ENCODE results near the gene GMPPA.

GMPPA gene

GRCh38 chr2:219540784-219541504 lies 42.3 kb downstream of the GMPPA start:
- Mint-ChIP-seq H3K27me3 (no peaks in the 10 kb centered on the region), H3K4me3 (peak overlapping the region; percentile 93), H3K27ac (no peak overlapping the region), H3K36me3 (peaks cover 2% of the 10 kb centered on the region), H3K9me3 (ENCODE audit: low read depth) (no peaks in the 10 kb centered on the region), H3K4me1 (ENCODE audit: low read depth) (peaks cover 18% of the 10 kb centered on the region)

GRCh38 chr2:219541611-219542180 lies 43.0 kb downstream of the GMPPA start:
- Mint-ChIP-seq H3K36me3 (peaks cover 2% of the 10 kb centered on the region), H3K27ac (no peak overlapping the region), H3K4me3 (peak overlapping the region; percentile 93), H3K4me1 (ENCODE audit: low read depth) (peaks cover 18% of the 10 kb centered on the region), H3K27me3 (peaks cover 3% of the 10 kb centered on the region), H3K9me3 (ENCODE audit: low read depth) (no peaks in the 10 kb centered on the region)

- Mint-ChIP-seq H3K36me3 (peaks cover 2% of the 10 kb centered on the region), H3K27ac (peak overlapping the region; percentile 50), H3K9me3 (ENCODE audit: low read depth) (no peaks in the 10 kb centered on the region), H3K4me1 (ENCODE audit: low read depth) (peaks cover 18% of the 10 kb centered on the region), H3K4me3 (peak overlapping the region; percentile 93), H3K27me3 (peaks cover 7% of the 10 kb centered on the region)
Measured at GRCh38 chr2:219542931-219543595, 44.4 kb downstream of the GMPPA start.

- H3K4me1 Mint-ChIP-seq (ENCODE audit: low read depth) = peaks cover 18% of the 10 kb centered on the region
- peaks cover 2% of the 10 kb centered on the region for H3K36me3 Mint-ChIP-seq
- H3K4me3 Mint-ChIP-seq = peak within 1 kb of the TSS; percentile 93
- H3K9me3 Mint-ChIP-seq (ENCODE audit: low read depth) = no peaks in the 10 kb centered on the region
- H3K27me3 Mint-ChIP-seq = peaks cover 11% of the 10 kb centered on the region
- H3K27ac Mint-ChIP-seq = peak within 1 kb of the TSS; percentile 79
Measured at GRCh38 chr2:219543596-219544358, 45.1 kb downstream of the GMPPA start, which contains the start of the genes CHPF and TMEM198. Gene CHPF, minus strand, starts transcription at chr2:219543809. Its CDS starts 271 bp downstream, at chr2:219543538. Gene TMEM198, plus strand, starts transcription at chr2:219544028. Its CDS starts 700 bp downstream, at chr2:219544728.

- peaks cover 18% of the 10 kb centered on the region for H3K4me1 Mint-ChIP-seq (ENCODE audit: low read depth)
- peak overlapping the region; percentile 79 for H3K27ac Mint-ChIP-seq
- H3K36me3 Mint-ChIP-seq = peaks cover 2% of the 10 kb centered on the region
- H3K4me3 Mint-ChIP-seq = peak overlapping the region; percentile 89
- H3K27me3 Mint-ChIP-seq = peaks cover 13% of the 10 kb centered on the region
- H3K9me3 Mint-ChIP-seq (ENCODE audit: low read depth) = no peaks in the 10 kb centered on the region
Measured at GRCh38 chr2:219544567-219544966, 45.9 kb downstream of the GMPPA start.

GRCh38 chr2:219545295-219545942 lies 46.7 kb downstream of the GMPPA start:
- peaks cover 2% of the 10 kb centered on the region for H3K36me3 Mint-ChIP-seq
- H3K4me3 Mint-ChIP-seq = peak overlapping the region; percentile 89
- peaks cover 18% of the 10 kb centered on the region for H3K4me1 Mint-ChIP-seq (ENCODE audit: low read depth)
- H3K27ac Mint-ChIP-seq = no peak overlapping the region
- peaks cover 13% of the 10 kb centered on the region for H3K27me3 Mint-ChIP-seq
- H3K9me3 Mint-ChIP-seq (ENCODE audit: low read depth) = no peaks in the 10 kb centered on the region

GRCh38 chr2:219545943-219546352 lies 47.3 kb downstream of the GMPPA start:
- H3K27ac Mint-ChIP-seq = no peak overlapping the region
- no peaks in the 10 kb centered on the region for H3K9me3 Mint-ChIP-seq (ENCODE audit: low read depth)
- H3K27me3 Mint-ChIP-seq = peaks cover 14% of the 10 kb centered on the region
- peak overlapping the region; percentile 46 for H3K4me3 Mint-ChIP-seq
- H3K36me3 Mint-ChIP-seq = peaks cover 2% of the 10 kb centered on the region
- peaks cover 19% of the 10 kb centered on the region for H3K4me1 Mint-ChIP-seq (ENCODE audit: low read depth)

- no peak overlapping the region for H3K27ac Mint-ChIP-seq
- H3K27me3 Mint-ChIP-seq = peaks cover 18% of the 10 kb centered on the region
- H3K4me3 Mint-ChIP-seq = no peak overlapping the region
- H3K4me1 Mint-ChIP-seq (ENCODE audit: low read depth) = peaks cover 13% of the 10 kb centered on the region
- H3K9me3 Mint-ChIP-seq (ENCODE audit: low read depth) = no peaks in the 10 kb centered on the region
- H3K36me3 Mint-ChIP-seq = no peaks in the 10 kb centered on the region
Measured at GRCh38 chr2:219547621-219548020, 48.9 kb downstream of the GMPPA start.

- no peak overlapping the region for H3K4me3 Mint-ChIP-seq
- no peaks in the 10 kb centered on the region for H3K36me3 Mint-ChIP-seq
- no peaks in the 10 kb centered on the region for H3K9me3 Mint-ChIP-seq (ENCODE audit: low read depth)
- peaks cover 23% of the 10 kb centered on the region for H3K27me3 Mint-ChIP-seq
- no peak overlapping the region for H3K27ac Mint-ChIP-seq
- H3K4me1 Mint-ChIP-seq (ENCODE audit: low read depth) = peaks cover 14% of the 10 kb centered on the region
Measured at GRCh38 chr2:219548990-219549389, 50.3 kb downstream of the GMPPA start.

GRCh38 chr2:219549619-219550018 lies 50.9 kb downstream of the GMPPA start:
- peaks cover 9% of the 10 kb centered on the region for H3K4me1 Mint-ChIP-seq (ENCODE audit: low read depth)
- no peaks in the 10 kb centered on the region for H3K9me3 Mint-ChIP-seq (ENCODE audit: low read depth)
- no peak overlapping the region for H3K4me3 Mint-ChIP-seq
- peaks cover 27% of the 10 kb centered on the region for H3K27me3 Mint-ChIP-seq
- H3K36me3 Mint-ChIP-seq = no peaks in the 10 kb centered on the region
- H3K27ac Mint-ChIP-seq = no peak overlapping the region

GRCh38 chr2:219551441-219552381 lies 53.0 kb downstream of the GMPPA start:
- Mint-ChIP-seq H3K9me3 (ENCODE audit: low read depth) (no peaks in the 10 kb centered on the region), H3K4me3 (peak overlapping the region; percentile 73), H3K4me1 (ENCODE audit: low read depth) (peaks cover 6% of the 10 kb centered on the region), H3K36me3 (no peaks in the 10 kb centered on the region), H3K27ac (no peak overlapping the region), H3K27me3 (peaks cover 30% of the 10 kb centered on the region)

- Mint-ChIP-seq H3K27me3 (peaks cover 26% of the 10 kb centered on the region), H3K4me1 (ENCODE audit: low read depth) (peaks cover 6% of the 10 kb centered on the region)
Measured at GRCh38 chr2:219552382-219553167, 53.9 kb downstream of the GMPPA start.

GRCh38 chr2:219553168-219553417 lies 54.4 kb downstream of the GMPPA start:
- Mint-ChIP-seq H3K4me3 (peak overlapping the region; percentile 69), H3K4me1 (ENCODE audit: low read depth) (peaks cover 6% of the 10 kb centered on the region), H3K9me3 (ENCODE audit: low read depth) (no peaks in the 10 kb centered on the region), H3K36me3 (no peaks in the 10 kb centered on the region), H3K27me3 (peaks cover 26% of the 10 kb centered on the region), H3K27ac (no peak overlapping the region)

More at GRCh38 chr2:219552382-219553167, 53.9 kb downstream of the GMPPA start:
- Mint-ChIP-seq H3K9me3 (ENCODE audit: low read depth) (no peaks in the 10 kb centered on the region), H3K4me3 (peak overlapping the region; percentile 73), H3K27ac (no peak overlapping the region), H3K36me3 (no peaks in the 10 kb centered on the region)

Measured in activated naive CD8-positive, alpha-beta T cell (primary cell).